SH-SY5Y (cell line): ENCODE results near the gene OTUB1.

Experiments
- GATA2 ChIP-seq: IDR thresholded peaks from 2 replicates; pipeline ENCODE4 v1.6.1; 2011; ENCODE audit warnings: mild to moderate bottlenecking, low read depth, low read length
- GATA3 ChIP-seq: IDR thresholded peaks from 2 replicates; pipeline ENCODE4 v1.6.1; 2011; ENCODE audit warnings: low read depth, mild to moderate bottlenecking, low read length, moderate library complexity

DNA sequence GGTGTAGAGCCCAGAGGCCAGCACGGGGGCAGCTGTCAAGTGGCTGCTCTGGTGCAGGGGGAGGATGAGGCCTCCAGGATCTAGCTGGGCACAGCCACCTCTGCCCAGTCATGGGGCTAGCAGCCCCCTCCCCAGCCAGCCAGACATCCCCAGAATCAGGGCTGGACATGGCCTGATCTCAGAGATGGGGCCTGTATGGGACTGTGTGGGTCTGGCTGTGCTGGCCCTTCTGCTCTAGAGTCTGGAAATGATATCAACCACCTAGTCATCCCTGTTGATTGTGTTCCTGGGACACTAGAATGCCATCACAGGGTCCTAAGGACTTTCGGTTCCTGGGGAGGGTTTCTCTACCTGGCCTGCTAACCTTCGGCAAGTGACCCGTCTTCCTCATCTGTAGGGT is 52.3 kb downstream of the OTUB1 start:
- TF ChIP-seq GATA2 = no peak
- TF ChIP-seq GATA3 = no peak
